Measurements from ENCODE around the gene IMPDH1.

IMPDH1 gene

DNA sequence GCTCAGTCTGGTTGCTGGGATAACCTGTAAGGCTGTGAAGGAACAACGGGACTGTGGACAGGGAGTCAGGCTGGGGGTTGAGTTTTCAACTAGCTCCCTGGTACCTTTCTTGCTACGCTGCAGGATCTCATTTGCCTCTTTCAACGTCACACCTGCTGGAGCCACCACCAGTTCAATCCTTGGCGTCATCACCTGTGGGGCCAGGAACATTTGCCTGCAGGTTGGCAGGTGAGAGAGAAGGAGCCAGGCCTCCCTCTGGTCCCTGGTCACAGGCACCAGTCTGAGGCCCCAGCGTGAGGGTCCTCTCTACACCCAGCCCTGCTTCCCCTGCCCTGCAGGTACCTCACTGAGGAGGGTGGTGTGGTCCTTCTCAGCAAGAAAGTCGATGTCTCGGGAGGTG is 9.8 kb downstream of the IMPDH1 start:
- TF ChIP-seq, protein P1, sequence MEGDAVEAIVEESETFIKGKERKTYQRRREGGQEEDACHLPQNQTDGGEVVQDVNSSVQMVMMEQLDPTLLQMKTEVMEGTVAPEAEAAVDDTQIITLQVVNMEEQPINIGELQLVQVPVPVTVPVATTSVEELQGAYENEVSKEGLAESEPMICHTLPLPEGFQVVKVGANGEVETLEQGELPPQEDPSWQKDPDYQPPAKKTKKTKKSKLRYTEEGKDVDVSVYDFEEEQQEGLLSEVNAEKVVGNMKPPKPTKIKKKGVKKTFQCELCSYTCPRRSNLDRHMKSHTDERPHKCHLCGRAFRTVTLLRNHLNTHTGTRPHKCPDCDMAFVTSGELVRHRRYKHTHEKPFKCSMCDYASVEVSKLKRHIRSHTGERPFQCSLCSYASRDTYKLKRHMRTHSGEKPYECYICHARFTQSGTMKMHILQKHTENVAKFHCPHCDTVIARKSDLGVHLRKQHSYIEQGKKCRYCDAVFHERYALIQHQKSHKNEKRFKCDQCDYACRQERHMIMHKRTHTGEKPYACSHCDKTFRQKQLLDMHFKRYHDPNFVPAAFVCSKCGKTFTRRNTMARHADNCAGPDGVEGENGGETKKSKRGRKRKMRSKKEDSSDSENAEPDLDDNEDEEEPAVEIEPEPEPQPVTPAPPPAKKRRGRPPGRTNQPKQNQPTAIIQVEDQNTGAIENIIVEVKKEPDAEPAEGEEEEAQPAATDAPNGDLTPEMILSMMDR (IDR thresholded peaks at IDR 0.05) = no peak

DNA sequence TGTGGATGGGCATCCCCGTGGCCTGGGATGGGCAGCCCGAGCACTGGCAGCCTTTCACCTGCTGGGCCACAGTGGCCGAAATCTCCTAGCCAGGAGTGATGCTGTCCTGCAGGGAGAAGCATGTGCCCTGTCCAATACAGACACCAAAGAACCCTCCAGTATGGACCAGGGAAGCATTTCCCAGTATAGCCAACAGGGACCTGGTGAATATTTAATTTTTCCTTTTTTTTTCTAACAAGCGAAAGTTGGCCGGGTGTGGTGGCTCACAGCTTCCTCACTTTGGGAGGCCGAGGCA is 11.0 kb downstream of the IMPDH1 start:
- TF ChIP-seq, protein P1 (IDR thresholded peaks at IDR 0.05) = no peak

DNA sequence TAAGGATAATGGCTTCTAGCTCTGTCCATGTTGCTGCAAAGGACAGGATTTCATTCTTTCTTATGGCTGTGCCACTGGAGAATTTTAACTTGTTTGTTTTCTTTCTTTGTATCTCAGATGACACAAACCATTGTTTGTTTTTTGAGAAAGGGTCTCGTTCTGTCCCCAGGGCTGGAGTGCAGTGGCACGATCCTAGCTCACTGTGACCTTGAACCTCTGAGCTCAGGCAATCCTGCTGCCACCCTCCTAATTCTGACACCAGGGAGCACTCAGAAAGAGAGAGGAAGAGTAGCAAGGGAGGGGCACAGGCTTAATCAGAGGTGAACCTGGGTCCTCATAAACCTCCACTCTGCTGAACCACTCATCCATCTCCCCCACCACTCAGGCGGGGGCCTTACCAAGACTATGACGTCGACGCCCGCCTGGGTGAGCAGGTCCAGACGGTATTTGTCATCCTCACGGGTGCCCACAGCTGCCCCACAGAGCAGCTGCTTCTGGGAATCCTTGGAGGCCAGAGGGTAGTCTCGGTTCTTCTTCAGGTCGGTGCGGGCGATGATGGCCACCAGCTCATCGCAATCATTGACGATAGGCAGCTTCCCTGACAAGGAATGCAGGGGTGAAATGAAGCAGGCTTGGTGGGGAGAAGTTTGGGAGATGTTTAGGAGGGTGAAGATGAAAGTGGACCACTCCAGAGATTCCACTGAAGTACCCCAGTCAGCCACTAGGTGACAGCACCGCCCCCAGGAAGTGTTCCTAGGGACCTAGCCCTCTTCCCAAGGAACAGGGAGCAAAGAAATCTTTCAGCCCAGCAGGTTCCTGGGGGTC is 11.6 kb downstream of the IMPDH1 start:
- TF ChIP-seq, protein P1 (IDR thresholded peaks at IDR 0.05) = peak; percentile 92

DNA sequence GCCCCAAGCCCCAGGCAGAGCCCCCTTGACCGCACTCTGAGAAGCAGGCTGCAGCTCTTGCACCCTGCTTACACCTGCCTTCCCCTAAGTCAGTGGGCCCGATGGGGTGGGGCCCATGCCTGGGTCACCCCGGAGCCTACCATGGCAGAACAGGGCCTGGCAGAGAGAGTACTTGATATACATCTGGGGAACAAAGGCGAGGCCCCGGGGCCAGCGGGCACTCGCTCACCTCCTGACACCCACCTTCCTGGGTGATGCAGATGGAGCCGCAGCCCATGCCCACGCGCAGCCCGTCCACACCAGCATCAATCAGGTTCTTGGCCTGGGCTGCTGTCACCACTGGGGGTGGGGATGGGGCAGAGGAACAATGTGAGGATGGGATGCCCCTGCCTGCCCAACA is 13.4 kb downstream of the IMPDH1 start:
- TF ChIP-seq, protein P1 (IDR thresholded peaks at IDR 0.05) = no peak

DNA sequence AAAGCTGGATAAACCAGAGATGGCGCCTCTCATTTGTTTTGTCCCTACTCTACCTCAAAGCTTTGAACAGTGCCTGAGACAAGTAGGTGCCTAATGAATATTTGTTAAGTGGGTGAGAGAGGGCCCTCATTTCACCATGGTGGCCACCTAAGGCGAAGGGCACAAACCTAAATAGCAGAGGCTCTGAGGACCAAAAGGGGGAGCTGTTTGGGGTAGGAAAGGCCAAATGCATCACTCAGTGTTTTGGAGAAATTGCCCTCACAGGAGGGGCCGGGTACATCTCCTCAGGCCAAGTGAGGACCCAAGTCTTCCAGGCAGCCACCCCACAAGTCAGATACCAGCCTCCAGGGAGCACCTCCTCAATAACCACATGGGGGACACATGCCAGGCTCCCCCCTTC is 14.0 kb downstream of the IMPDH1 start:
- TF ChIP-seq, protein P1 (IDR thresholded peaks at IDR 0.05) = no peak

DNA sequence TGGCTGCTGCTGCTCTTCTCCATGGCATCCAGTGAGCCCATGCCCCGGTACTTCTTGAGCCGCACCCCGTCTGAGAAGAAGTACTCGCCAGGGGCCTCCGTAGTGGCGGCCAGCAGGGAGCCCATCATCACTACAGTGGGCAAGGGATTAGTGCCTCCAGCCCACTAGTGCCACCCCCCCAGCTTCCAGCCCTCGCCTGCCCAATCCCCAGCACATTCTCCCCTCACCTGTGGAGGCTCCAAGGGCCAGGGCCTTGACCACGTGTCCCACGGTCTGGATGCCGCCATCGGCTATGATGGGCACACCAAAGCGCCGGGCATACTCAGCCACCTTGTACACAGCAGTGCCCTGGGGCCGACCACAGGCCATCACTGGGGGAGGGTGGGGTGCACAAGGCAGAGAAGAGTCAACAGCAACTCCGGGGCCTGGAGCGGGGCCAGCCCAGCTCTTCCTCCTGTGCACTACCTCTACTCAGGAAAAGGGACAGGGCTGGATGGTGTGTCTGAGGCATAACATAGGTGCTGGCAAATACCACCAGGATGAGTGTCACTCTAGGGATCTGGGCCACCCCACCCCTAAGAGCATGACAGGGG is 14.8 kb downstream of the IMPDH1 start:
- TF ChIP-seq, protein P1 (IDR thresholded peaks at IDR 0.05) = no peak

DNA sequence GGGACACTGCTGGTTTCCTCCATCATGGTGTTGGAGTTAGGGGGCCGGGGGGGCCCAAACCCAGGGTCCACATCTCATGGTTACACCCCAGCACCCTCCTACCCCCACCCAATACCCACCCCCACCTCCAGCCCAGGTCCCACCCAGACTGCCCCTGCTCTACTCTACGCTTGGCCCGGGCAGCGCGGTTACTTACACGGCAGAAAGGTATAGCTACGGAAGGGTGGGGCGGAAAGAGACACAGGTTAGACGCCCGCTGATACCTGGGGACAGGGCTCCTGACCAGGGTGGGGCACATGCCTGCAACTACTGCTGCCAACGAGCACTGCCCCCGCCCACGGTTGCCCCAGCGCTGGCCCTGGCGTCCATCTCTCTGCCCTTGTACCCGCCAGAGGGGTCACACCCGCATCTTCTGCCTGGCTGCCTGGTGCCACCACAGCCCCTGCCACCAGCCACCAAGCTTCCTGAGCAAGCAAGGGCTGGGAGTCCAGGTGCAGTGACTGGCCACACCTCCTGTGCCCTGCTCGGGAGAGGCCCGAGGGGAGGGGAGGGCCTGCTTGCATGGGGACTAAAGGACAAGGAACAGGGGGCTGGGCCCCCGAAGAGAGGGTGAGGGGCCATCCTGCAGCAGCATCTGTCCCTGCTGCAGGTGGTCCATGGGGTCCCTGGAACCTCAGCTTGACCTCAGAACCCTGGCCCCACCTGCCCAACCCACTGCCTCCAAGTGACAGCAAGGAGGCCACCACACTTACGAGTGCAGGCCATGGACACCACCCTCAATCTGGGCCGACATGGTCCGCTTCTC is 16.1 kb downstream of the IMPDH1 start:
- TF ChIP-seq, protein P1 (IDR thresholded peaks at IDR 0.05) = no peak

Measured in LNCAP (cell line).